Activated T-helper 2 cell treated with anti-CD3 and anti-CD28 coated beads, Interferon-gamma antibody, Interleukin-2, Interleukin-4, amounts not matched to agents 10 μg/mL and 5 μg/mL and 100 μg/mL, durations not matched to agents 14 hours and 24 hours and 36 hours (primary cell): Measurements from ENCODE around the gene MARS1. TPM values are rescaled to one million over a fixed set of nuclear protein-coding genes. Genes with fewer than 3 reads are reported as not detected.

Source experiments
- total RNA-seq: library from RNA; stranded (reverse); gene quantifications from 2 replicates; pipeline ENCODE4 v1.2.3, GENCODE V29; 2022

Gene MARS1
- total RNA-seq, 1 donor from 2014 or later = 257 TPM

Other genes with a start within 250 kb of the MARS1 start
- gene STAC3, start 236.9 kb upstream of the MARS1 start, total RNA-seq = 5.6 and 6.1 TPM in 2 replicates
- gene R3HDM2, start 57.0 kb upstream of the MARS1 start, total RNA-seq = 44.9 and 46.9 TPM in 2 replicates
- 0.14 TPM in 2 replicates for gene INHBC, start 53.3 kb upstream of the MARS1 start, total RNA-seq
- gene INHBE, start 32.8 kb upstream of the MARS1 start, total RNA-seq = 0.25 and 0.39 TPM in 2 replicates
- gene GLI1, start 28.3 kb upstream of the MARS1 start, total RNA-seq = 1.3 and 1.5 TPM in 2 replicates
- 105 and 106 TPM in 2 replicates for gene ARHGAP9, start 8.2 kb upstream of the MARS1 start, total RNA-seq
- gene DDIT3, start 32.4 kb downstream of the MARS1 start, total RNA-seq = 10.9 and 11.4 TPM in 2 replicates
- 62.4 and 67.9 TPM in 2 replicates for gene MBD6, start 34.8 kb downstream of the MARS1 start, total RNA-seq
- 96.7 and 101 TPM in 2 replicates for gene DCTN2, start 59.1 kb downstream of the MARS1 start, total RNA-seq
- gene KIF5A, start 62.0 kb downstream of the MARS1 start, total RNA-seq = 3.0 and 3.4 TPM in 2 replicates
- 23.2 and 24.6 TPM in 2 replicates for gene PIP4K2C, start 103.1 kb downstream of the MARS1 start, total RNA-seq
- 17.7 and 21.7 TPM in 2 replicates for gene DTX3, start 116.8 kb downstream of the MARS1 start, total RNA-seq
- 1.9 and 2.3 TPM in 2 replicates for gene ARHGEF25, start 123.4 kb downstream of the MARS1 start, total RNA-seq
- gene B4GALNT1, start 145.1 kb downstream of the MARS1 start, total RNA-seq = 10.8 and 11.3 TPM in 2 replicates
- gene OS9, start 206.1 kb downstream of the MARS1 start, total RNA-seq = 97.4 and 99.1 TPM in 2 replicates